CD4-positive, alpha-beta T cell (primary cell): Measurements from ENCODE around the gene NEU3. TPM values are rescaled to one million over a fixed set of nuclear protein-coding genes. Genes with fewer than 3 reads are reported as not detected.
"Not testable (repeated sequence)": the region's sequence is repeated elsewhere in the genome, so short reads cannot be mapped to it uniquely, and the experiment has no call there.

Source experiments
- ATAC-seq: fragments of 200-7000 bp; cut with Tn5 transposase; one replicate; pipeline ENCODE4 v1.10.0; 2022; ENCODE audit warnings: mild to moderate bottlenecking; ENCODE audit not compliant: poor library complexity
- CTCF ChIA-PET: fragments of 350-600 bp; sonication (Branson Sonifier 250); formaldehyde crosslinking; loops from one replicate; lab custom pipeline; 2021; ENCODE audit warnings: antibody characterized with exemption, inconsistent platforms; lab: Charles Lee
- POLR2A ChIA-PET: fragments of 350-600 bp; sonication (Branson Sonifier 250); formaldehyde crosslinking; loops from one replicate; lab custom pipeline; 2021; ENCODE audit warnings: antibody characterized with exemption, inconsistent platforms; lab: Charles Lee
- DNase-seq, 14 experiments: peaks; one replicate each; pipeline ENCODE4 v3.0.0-alpha.2; 2013 to 2020; ENCODE audit warnings: mixed read lengths in 2 of 14
- H3K27ac ChIP-seq, 2 donors: one replicate each; pipeline versions ENCODE4 v1.5.1 to v1.7.0; 2013; ENCODE audit warnings: low read length in 2 of 2, low read depth in 1 of 2, mild to moderate bottlenecking in 1 of 2
- H3K27me3 ChIP-seq, 2 experiments: 1 replicate in 1 of 2; 2 replicates in 1 of 2; pipeline versions ENCODE4 v1.6.1 to v1.7.0; 2013; ENCODE audit warnings: low read length in 2 of 2, control low read depth in 1 of 2, mild to moderate bottlenecking in 1 of 2, moderate library complexity in 1 of 2; ENCODE audit not compliant: insufficient read depth in 2 of 2, control insufficient read depth in 1 of 2
- H3K36me3 ChIP-seq: one replicate; pipeline ENCODE4 v1.6.1; 2013; ENCODE audit warnings: low read length, control low read depth; ENCODE audit not compliant: insufficient read depth
- H3K4me1 ChIP-seq: one replicate; pipeline ENCODE4 v1.6.1; 2013; ENCODE audit warnings: low read length, control low read depth; ENCODE audit not compliant: insufficient read depth
- H3K4me3 ChIP-seq: one replicate; pipeline ENCODE4 v1.5.1; 2013; ENCODE audit warnings: mild to moderate bottlenecking, low read length, moderate library complexity
- H3K9me3 ChIP-seq, 2 experiments: 1 replicate in 1 of 2; 2 replicates in 1 of 2; pipeline versions ENCODE4 v1.6.1 to v1.7.0; 2013; ENCODE audit warnings: low read length in 2 of 2, mild to moderate bottlenecking in 2 of 2, control low read depth in 1 of 2, moderate library complexity in 1 of 2; ENCODE audit not compliant: control insufficient read depth in 1 of 2, insufficient read depth in 1 of 2
- H3K27ac Mint-ChIP-seq: one replicate; pipeline ENCODE4 v1.8.0; 2020; ENCODE audit warnings: mixed read lengths
- H3K27me3 Mint-ChIP-seq: one replicate; pipeline ENCODE4 v1.8.0; 2021; ENCODE audit warnings: mixed read lengths
- H3K36me3 Mint-ChIP-seq: one replicate; pipeline ENCODE4 v1.8.0; 2021; ENCODE audit warnings: low read depth, mixed read lengths
- H3K4me1 Mint-ChIP-seq: one replicate; pipeline ENCODE4 v1.8.0; 2021; ENCODE audit warnings: low read depth, mixed read lengths
- H3K4me3 Mint-ChIP-seq: one replicate; pipeline ENCODE4 v1.8.0; 2020; ENCODE audit warnings: mild to moderate bottlenecking, mixed read lengths
- H3K9me3 Mint-ChIP-seq: one replicate; pipeline ENCODE4 v1.8.0; 2020; ENCODE audit warnings: mixed read lengths
- intact Hi-C, 2 experiments: fragments of 100-400 bp; cut with DNase I in 1 of 2; cut with micrococcal nuclease in 1 of 2; formaldehyde crosslinking; loops; one replicate each; pipeline versions ENCODE4 v1.15.1 to v1.9.0; 2023 to 2025; cut with DNase I, micrococcal nuclease
- total RNA-seq, 174 experiments: library from RNA in 2 of 174; stranded (reverse) in 2 of 174; gene quantifications; one replicate each; pipeline ENCODE4 v1.2.3 and lab custom pipeline; 2021 to 2026
- TF ChIP-seq, protein P1 (sequence below): fragments of 200-600 bp; IDR thresholded peaks from one replicate; pipeline ENCODE4 v1.8.0; 2022; ENCODE audit warnings: antibody characterized with exemption, mild to moderate bottlenecking

Gene NEU3
- total RNA-seq, 2 experiments from 2014 or later: 9.7 to 10.6 TPM

DNA sequence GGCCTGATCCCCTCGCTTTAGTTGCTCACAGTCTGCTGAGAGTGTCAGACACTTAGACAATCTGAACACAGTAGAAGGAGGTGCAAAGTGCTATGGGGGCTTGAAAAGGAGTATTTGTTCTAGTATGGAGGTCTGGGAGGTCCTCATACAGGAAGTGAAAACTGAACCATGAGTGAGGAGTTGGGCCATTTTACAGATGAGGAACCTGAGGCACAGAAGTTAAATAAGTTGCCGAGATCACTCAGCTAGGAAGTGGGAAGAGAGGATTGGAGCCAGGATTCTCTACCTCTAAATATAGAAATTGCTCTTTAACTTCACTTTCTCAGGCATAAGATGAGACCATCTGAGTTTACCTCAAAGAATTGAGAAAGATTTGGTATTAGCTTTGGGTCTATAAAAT lies 4.0 kb upstream of the NEU3 start:
- Histone ChIP-seq H3K27me3 (no peaks in the 10 kb centered on the region), H3K36me3 (no peaks in the 10 kb centered on the region), H3K9me3 (no peaks in the 10 kb centered on the region), H3K27ac (no peak overlapping the region), H3K4me3 (no peak overlapping the region), H3K4me1 (peaks cover 12% of the 10 kb centered on the region)
- Mint-ChIP-seq H3K36me3 (peaks cover 12% of the 10 kb centered on the region), H3K27ac (no peak overlapping the region), H3K27me3 (no peaks in the 10 kb centered on the region), H3K9me3 (no peaks in the 10 kb centered on the region), H3K4me1 (peaks cover 12% of the 10 kb centered on the region), H3K4me3 (no peak overlapping the region)
- no peak for ATAC-seq
- POLR2A ChIA-PET: no interaction called here
- intact Hi-C loops: loop anchor here in 1 of 2 experiments (5.0 kb wide), 1 partner anchor 37 kb away; the partner anchor contains the start of genes SPCS2 and XRRA1
- TF ChIP-seq, protein P1, sequence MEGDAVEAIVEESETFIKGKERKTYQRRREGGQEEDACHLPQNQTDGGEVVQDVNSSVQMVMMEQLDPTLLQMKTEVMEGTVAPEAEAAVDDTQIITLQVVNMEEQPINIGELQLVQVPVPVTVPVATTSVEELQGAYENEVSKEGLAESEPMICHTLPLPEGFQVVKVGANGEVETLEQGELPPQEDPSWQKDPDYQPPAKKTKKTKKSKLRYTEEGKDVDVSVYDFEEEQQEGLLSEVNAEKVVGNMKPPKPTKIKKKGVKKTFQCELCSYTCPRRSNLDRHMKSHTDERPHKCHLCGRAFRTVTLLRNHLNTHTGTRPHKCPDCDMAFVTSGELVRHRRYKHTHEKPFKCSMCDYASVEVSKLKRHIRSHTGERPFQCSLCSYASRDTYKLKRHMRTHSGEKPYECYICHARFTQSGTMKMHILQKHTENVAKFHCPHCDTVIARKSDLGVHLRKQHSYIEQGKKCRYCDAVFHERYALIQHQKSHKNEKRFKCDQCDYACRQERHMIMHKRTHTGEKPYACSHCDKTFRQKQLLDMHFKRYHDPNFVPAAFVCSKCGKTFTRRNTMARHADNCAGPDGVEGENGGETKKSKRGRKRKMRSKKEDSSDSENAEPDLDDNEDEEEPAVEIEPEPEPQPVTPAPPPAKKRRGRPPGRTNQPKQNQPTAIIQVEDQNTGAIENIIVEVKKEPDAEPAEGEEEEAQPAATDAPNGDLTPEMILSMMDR: no peak
- CTCF ChIA-PET: no interaction called here
- DNase-seq: no peak

DNA sequence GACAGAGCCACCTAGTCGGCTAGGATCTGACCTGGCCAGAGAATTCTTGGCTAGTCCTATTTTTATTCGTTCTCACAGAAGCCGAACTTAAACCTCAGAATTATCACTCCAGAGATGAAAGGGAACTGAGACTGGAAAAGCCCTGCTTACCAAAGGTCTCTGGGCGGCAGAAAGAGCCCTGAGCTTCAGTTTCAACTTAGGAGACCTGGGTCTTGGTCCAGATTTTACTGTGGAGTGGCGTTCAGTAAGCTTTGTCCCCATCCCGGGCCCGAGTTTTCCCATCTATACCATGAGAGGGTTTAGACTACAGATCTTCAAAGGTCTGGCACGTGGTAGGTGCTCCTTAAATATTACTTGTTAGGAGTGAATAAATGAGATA lies 516 bp downstream of the NEU3 start:
- Mint-ChIP-seq H3K27ac (peak overlapping the region; percentile 79), H3K27me3 (no peaks in the 10 kb centered on the region), H3K4me3 (peak overlapping the region; percentile 93), H3K36me3 (peaks cover 12% of the 10 kb centered on the region), H3K4me1 (peaks cover 38% of the 10 kb centered on the region), H3K9me3 (no peaks in the 10 kb centered on the region)
- Histone ChIP-seq H3K4me1 (peaks cover 18% of the 10 kb centered on the region), H3K9me3 (no peaks in the 10 kb centered on the region), H3K36me3 (peaks cover 3% of the 10 kb centered on the region), H3K4me3 (peak overlapping the region; percentile 96), H3K27me3 (no peaks in the 10 kb centered on the region), H3K27ac (peak overlapping the region; percentile 66 to 78)
- ATAC-seq (peak; percentile 2), DNase-seq (peak in 2 of 14 experiments; percentile 42 to 45)
- intact Hi-C loops: loop anchor here in 1 of 2 experiments (5.0 kb wide), 1 partner anchor 42 kb away; the partner anchor contains the start of genes SPCS2 and XRRA1
- ChIA-PET POLR2A (interaction anchor here (0.6 to 2.0 kb wide), 5 partner anchors 17 to 252 kb away, joined by 3 to 22 read pairs (median 3); partner anchors contain the start of genes SPCS2 and XRRA1), CTCF (interaction anchor here (1.0 to 2.3 kb wide), 3 partner anchors 14 to 259 kb away, joined by 3 to 9 read pairs (median 4); no protein-coding TSS in a partner anchor)
- TF ChIP-seq, protein P1: no peak

DNA sequence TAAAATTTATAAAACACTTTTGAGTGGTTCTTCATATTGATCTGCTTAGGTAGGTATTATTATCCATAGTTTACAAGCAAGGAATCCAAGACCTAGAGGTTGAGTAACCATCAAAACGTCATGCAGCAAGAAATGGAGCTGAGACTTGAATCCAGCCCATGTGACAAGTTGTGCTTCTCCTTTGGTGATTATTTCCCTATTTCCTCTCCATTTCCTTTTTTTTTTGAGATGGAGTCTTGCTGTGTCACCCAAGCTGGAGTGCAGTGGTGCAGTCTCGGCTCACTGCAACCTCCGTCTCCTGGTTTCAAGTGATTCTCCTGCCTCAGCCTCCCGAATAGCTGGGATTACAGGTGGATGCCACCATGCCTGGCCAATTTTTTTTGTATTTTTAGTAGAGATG lies 1.4 kb downstream of the NEU3 start:
- intact Hi-C loops, H3K27me3 ChIP-seq, ATAC-seq, H3K9me3 Mint-ChIP-seq, H3K27me3 Mint-ChIP-seq, H3K9me3 ChIP-seq, H3K4me3 ChIP-seq, H3K27ac ChIP-seq: not testable (repeated sequence)
- CTCF ChIA-PET: interaction anchor here (2.3 kb wide), 1 partner anchor 259 kb away, joined by 9 read pairs; no protein-coding TSS in a partner anchor
- DNase-seq: peak in 2 of 14 experiments; percentile 46 to 50
- Mint-ChIP-seq H3K4me3 (peak overlapping the region; percentile 93), H3K4me1 (peaks cover 38% of the 10 kb centered on the region), H3K27ac (peak overlapping the region; percentile 7), H3K36me3 (peaks cover 21% of the 10 kb centered on the region)
- peaks cover 18% of the 10 kb centered on the region for H3K4me1 ChIP-seq
- POLR2A ChIA-PET: interaction anchor here (2.0 kb wide), 1 partner anchor 41 kb away, joined by 22 read pairs; the partner anchor contains the start of genes SPCS2 and XRRA1
- H3K36me3 ChIP-seq: peaks cover 11% of the 10 kb centered on the region
